Spinal cord (tissue), 10 donors: Measurements from ENCODE around the gene CEP112. TPM values are rescaled to one million over a fixed set of nuclear protein-coding genes. Genes with fewer than 3 reads are reported as not detected.

Experiments
- DNase-seq, 6 donors: peaks; one replicate each; pipeline versions ENCODE4 v3.0.0 to v3.0.0-alpha.2; 2013 to 2015; ENCODE audit warnings: low spot score in 6 of 6, low read depth in 4 of 6
- H3K27ac ChIP-seq: one replicate; pipeline ENCODE4 v1.5.1; 2013; ENCODE audit warnings: low read depth, low read length, control low read depth
- H3K27me3 ChIP-seq: one replicate; pipeline ENCODE4 v1.6.1; 2013; ENCODE audit warnings: low read length; ENCODE audit not compliant: control insufficient read depth, insufficient read depth
- H3K36me3 ChIP-seq: one replicate; pipeline ENCODE4 v1.6.1; 2013; ENCODE audit warnings: low read length; ENCODE audit not compliant: control insufficient read depth, insufficient read depth
- H3K4me1 ChIP-seq: one replicate; pipeline ENCODE4 v1.6.1; 2013; ENCODE audit warnings: low read length; ENCODE audit not compliant: control insufficient read depth, insufficient read depth
- H3K4me3 ChIP-seq: one replicate; pipeline ENCODE4 v1.5.1; 2013; ENCODE audit warnings: low read depth, low read length, control low read depth
- H3K9me3 ChIP-seq: one replicate; pipeline ENCODE4 v1.6.1; 2013; ENCODE audit warnings: low read length; ENCODE audit not compliant: control insufficient read depth, insufficient read depth
- WGBS: methylation state at CpG from one replicate; pipeline ENCODE4 v1.1.5; 2013; ENCODE audit warnings: missing lambda C conversion rate; ENCODE audit not compliant: insufficient coverage; 5-methylcytosine and 5-hydroxymethylcytosine counted together
- polyA plus RNA-seq, 2 donors: library from polyadenylated mRNA; unstranded; fragments of 120-200 nt; gene quantifications; one replicate each; pipeline ENCODE4 v1.2.1, GENCODE V29; 2013; ENCODE audit not compliant: insufficient read length in 2 of 2
- total RNA-seq, 2 donors: library from RNA; depleted of rRNA in 1 of 2; stranded (reverse); fragments of 120-200 nt in 1 of 2; fragments of >200 nt in 1 of 2; gene quantifications; one replicate each; pipeline versions ENCODE4 v1.2.3 to v1.2.4, GENCODE V29; 2013 to 2014
- donor health status: healthy.

The CEP112 gene
- total and polyA plus RNA-seq, 4 donors, result 9.1 to 26.2 (median 17.6) TPM

DNA sequence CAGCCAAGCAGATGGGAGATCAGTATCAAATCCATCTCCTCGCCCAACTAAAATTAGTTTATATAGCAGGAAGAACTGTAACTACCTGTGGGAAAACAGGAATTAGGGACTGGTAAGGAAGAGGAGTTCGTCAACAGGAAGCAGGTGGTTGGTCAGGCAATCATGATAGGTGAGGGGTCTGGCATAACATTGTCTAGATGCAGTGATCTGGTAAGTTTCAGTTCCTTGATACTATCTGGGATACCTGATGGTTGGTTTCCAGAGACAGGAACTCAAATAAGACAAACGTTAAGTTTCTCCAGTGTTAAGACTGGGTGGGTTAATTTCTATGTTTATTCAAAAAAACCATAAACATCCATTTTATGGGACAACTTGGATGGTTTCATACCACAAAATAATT lies 53.8 kb downstream of the CEP112 start:
- Histone ChIP-seq H3K4me3 (no peak overlapping the region), H3K27ac (no peak overlapping the region), H3K27me3 (no peaks in the 10 kb centered on the region), H3K9me3 (no peaks in the 10 kb centered on the region), H3K36me3 (no peaks in the 10 kb centered on the region), H3K4me1 (no peaks in the 10 kb centered on the region)
- DNase-seq, result no peak
- WGBS, result 94% methylated on average over 1 of the region's 3 CpGs

DNA sequence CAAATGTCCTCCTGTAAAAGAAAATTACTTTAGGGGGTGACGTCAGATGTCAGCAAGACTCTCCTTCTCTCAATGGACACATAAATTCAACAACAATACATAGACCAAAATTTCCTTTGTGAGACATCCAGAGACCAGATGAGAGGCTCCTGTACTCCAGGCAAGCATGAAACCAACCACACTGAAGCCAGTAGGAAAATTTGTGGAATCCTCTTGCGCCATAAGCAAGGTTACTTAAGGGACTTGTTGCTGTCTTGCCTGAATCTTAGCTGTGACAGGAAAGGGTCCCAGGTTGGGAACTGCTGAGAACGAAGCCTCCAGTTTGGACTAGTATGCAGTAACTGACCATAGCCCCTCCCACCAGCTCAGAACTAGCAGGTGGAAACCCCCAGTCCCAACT lies 56.0 kb downstream of the CEP112 start:
- no peak overlapping the region for H3K4me3 ChIP-seq
- no peak overlapping the region for H3K27ac ChIP-seq
- no peaks in the 10 kb centered on the region for H3K36me3 ChIP-seq
- H3K27me3 ChIP-seq, result no peaks in the 10 kb centered on the region
- WGBS, result 93% methylated on average over 2 of the region's 3 CpGs
- no peaks in the 10 kb centered on the region for H3K4me1 ChIP-seq
- DNase-seq, result no peak
- H3K9me3 ChIP-seq, result no peaks in the 10 kb centered on the region

DNA sequence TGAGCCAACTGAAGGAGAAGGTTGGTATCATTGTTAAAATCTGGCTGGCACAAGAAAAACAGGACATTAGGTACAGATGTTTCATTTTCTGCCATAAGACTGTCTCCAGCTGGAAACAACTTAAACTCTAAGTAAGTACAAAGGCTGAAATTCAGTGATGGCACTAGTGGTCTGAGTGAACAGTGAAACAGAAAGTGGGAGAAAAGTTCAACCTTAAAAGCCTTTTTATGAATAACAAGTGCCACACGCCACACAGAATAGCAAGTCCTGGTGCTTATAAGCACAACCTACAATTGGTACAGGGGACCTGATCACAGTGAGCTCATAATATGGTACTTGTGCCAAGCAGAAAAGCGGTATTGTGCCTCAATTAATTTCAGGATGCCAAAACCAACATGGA lies 56.7 kb downstream of the CEP112 start:
- Histone ChIP-seq H3K4me3 (no peak overlapping the region), H3K27me3 (no peaks in the 10 kb centered on the region), H3K9me3 (no peaks in the 10 kb centered on the region), H3K4me1 (no peaks in the 10 kb centered on the region), H3K27ac (no peak overlapping the region), H3K36me3 (no peaks in the 10 kb centered on the region)
- DNase-seq, result no peak
- 100% methylated on average over 1 of the region's 2 CpGs for WGBS

DNA sequence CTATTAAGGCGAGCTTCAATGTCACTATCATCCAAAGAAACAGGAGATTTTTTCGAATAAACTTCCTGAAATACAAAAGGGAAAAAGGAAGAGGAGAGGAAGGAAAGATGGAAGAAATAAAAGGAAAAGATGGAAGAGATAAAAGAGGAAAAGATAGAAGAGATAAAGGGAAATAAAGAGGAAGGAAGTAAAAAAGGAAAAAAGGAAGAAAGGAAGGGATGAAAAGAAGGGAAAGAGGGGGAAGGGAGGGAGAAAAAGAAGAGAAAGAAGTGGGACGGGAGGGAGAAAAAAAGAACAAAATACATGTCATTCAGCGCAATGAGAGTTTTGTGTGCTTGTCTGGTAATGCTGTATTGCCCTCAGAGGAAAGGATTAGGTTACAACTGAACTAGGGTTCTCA lies 62.2 kb downstream of the CEP112 start:
- H3K4me3 ChIP-seq, result no peak overlapping the region
- WGBS, result 88% methylated on average over 1 of the region's 4 CpGs

DNA sequence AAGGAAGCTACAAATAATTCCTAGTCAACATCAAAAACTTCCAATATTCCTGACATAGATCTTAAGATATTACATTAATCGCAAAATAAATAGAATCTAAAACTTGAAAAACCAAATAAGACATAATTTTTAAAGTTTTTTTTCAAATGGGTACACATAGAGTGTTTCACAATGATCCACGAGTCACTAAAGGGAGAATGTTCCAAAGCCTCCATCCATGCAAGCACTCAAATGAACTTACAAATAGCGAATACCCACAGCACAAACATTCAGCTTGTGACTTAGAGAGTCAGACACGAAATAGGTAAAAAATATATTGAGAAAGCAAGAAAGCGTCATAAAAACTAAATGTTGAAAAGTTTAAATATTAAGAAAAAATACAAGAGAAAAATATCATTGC lies 65.7 kb downstream of the CEP112 start:
- WGBS, result no CpG with 5 or more reads among the region's 5 CpGs
- no peaks in the 10 kb centered on the region for H3K4me1 ChIP-seq
- no peaks in the 10 kb centered on the region for H3K36me3 ChIP-seq
- no peak overlapping the region for H3K27ac ChIP-seq
- H3K9me3 ChIP-seq, result no peaks in the 10 kb centered on the region
- no peaks in the 10 kb centered on the region for H3K27me3 ChIP-seq
- DNase-seq, result no peak
- no peak overlapping the region for H3K4me3 ChIP-seq

More for the DNA sequence above, 62.2 kb downstream of the CEP112 start:
- H3K36me3 ChIP-seq, result no peaks in the 10 kb centered on the region
- no peaks in the 10 kb centered on the region for H3K9me3 ChIP-seq
- no peaks in the 10 kb centered on the region for H3K27me3 ChIP-seq
- no peak for DNase-seq
- no peak overlapping the region for H3K27ac ChIP-seq
- no peaks in the 10 kb centered on the region for H3K4me1 ChIP-seq

DNA sequence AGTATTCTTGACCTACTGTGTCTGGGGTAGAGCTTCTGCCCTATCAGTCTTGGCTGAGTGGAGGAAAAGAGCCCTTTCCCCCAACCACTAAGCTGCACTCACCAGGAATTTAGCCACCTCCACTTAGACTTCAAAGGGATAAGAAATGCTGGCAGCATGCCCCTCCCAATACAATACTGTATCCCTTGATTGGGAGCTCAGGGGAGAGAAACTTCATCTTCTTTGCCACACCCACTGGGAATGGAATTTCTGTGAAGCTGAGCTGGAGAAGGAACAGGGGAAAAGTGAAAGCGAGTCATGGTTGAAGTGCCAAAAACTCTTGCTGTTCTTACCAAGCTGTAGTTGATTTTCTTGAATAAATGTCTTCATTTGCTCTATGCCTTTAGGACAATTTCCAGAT lies 68.8 kb downstream of the CEP112 start:
- no peaks in the 10 kb centered on the region for H3K4me1 ChIP-seq
- DNase-seq, result peak in 2 of 6 donors; percentile 22 to 63
- WGBS, result no CpG with 5 or more reads among the region's 1 CpG

DNA sequence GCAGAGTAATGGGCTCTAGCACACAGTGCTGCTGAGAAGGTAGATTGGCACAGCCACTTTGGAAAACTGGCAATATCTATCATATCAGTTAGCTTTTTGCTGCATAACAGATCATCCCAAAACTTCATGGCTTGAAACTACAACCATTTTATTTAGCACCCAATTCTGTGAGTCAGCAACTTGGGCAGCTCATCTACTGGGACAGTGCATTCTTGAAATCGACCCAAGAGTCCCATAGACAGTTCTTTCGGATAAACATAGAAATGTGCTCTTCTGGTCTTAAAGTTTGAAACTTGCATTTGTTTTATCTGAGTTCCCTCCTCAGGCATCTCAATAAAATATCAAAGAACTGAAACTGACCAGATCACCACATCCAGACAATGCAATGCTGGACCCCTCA lies 76.7 kb downstream of the CEP112 start:
- no peak overlapping the region for H3K27ac ChIP-seq
- WGBS, result 100% methylated on average over 2 of the region's 2 CpGs
- H3K4me3 ChIP-seq, result no peak overlapping the region

More for the DNA sequence above, 68.8 kb downstream of the CEP112 start:
- no peaks in the 10 kb centered on the region for H3K27me3 ChIP-seq
- H3K9me3 ChIP-seq, result peaks cover 3% of the 10 kb centered on the region
- no peak overlapping the region for H3K4me3 ChIP-seq
- H3K27ac ChIP-seq, result no peak overlapping the region
- H3K36me3 ChIP-seq, result no peaks in the 10 kb centered on the region

DNA sequence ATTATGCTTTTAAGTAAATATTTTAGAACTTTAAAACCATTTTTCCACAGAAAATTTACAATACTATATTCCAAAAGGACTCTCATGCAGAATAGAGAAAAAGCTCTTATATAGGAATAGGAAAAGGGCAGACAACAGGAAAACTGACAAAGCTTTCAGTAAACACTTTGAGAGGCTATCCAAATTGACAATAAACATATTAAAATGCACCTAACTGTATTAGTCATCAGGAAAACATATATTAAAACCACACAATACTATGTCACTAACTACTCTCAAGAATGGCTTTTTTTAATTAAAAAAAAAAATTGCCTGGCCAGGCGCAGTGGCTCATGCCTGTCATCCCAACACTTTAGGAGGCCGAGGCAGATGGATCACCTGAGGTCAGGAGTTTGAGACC lies 77.3 kb downstream of the CEP112 start:
- Histone ChIP-seq H3K4me1 (no peaks in the 10 kb centered on the region), H3K36me3 (no peaks in the 10 kb centered on the region), H3K4me3 (no peak overlapping the region), H3K27me3 (no peaks in the 10 kb centered on the region), H3K27ac (no peak overlapping the region), H3K9me3 (peaks cover 2% of the 10 kb centered on the region)
- 90% methylated on average over 2 of the region's 2 CpGs for WGBS
- no peak for DNase-seq

More for the DNA sequence above, 76.7 kb downstream of the CEP112 start:
- DNase-seq, result no peak
- no peaks in the 10 kb centered on the region for H3K27me3 ChIP-seq
- no peaks in the 10 kb centered on the region for H3K4me1 ChIP-seq
- no peaks in the 10 kb centered on the region for H3K36me3 ChIP-seq
- H3K9me3 ChIP-seq, result no peaks in the 10 kb centered on the region

DNA sequence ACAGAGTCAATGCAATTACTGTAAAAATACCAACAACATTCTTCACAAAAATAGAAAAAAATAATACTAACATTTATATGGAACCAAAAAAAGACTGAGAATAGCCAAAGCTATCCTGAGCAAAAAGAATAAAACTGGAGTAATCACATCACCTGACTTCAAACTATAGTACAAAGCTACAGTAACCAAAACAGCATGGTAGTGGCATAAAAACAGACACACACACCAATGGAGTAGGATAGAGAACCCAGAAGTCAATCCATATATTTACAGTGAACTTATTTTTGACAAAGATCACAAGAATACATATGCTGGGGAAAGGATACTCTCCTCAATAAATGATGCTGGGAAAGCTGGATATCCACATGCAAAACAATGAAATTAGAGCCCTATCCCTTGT lies 84.2 kb downstream of the CEP112 start:
- DNase-seq, result no peak
- H3K4me1 ChIP-seq, result no peaks in the 10 kb centered on the region
- no peak overlapping the region for H3K4me3 ChIP-seq
- no peaks in the 10 kb centered on the region for H3K36me3 ChIP-seq
- H3K27ac ChIP-seq, result no peak overlapping the region
- no peaks in the 10 kb centered on the region for H3K27me3 ChIP-seq
- H3K9me3 ChIP-seq, result peaks cover 2% of the 10 kb centered on the region

DNA sequence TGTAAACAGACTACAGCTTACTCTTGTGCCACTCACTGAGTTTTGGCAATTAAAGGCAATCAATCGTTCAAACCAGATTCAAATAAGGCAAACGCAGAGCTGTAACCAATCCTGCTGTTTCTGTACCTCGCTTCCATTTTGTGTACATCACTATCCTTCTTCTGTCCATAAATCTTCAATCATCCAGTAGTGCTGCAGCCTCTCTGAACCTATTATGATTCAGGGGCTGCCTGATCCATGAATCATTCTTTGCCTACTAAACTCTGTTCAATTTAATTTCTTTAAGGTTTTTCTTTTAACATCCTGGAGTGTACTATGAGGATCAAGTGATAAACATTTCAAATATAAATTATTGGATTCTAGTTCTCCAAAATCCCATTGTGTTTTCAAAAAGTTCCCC lies 93.9 kb downstream of the CEP112 start:
- 66% methylated on average over 3 of the region's 3 CpGs for WGBS
- no peak for DNase-seq
- H3K27me3 ChIP-seq, result no peaks in the 10 kb centered on the region
- H3K4me3 ChIP-seq, result no peak overlapping the region
- H3K4me1 ChIP-seq, result no peaks in the 10 kb centered on the region
- H3K27ac ChIP-seq, result no peak overlapping the region
- no peaks in the 10 kb centered on the region for H3K9me3 ChIP-seq
- no peaks in the 10 kb centered on the region for H3K36me3 ChIP-seq
